Medulla oblongata (tissue), 1 donor: ENCODE data around the gene MBD3L1.

Experiments
- DNase-seq: peaks from one replicate; pipeline ENCODE4 v3.0.0-alpha.2; 2015; ENCODE audit errors: extremely low spot score

MBD3L1 gene

DNA sequence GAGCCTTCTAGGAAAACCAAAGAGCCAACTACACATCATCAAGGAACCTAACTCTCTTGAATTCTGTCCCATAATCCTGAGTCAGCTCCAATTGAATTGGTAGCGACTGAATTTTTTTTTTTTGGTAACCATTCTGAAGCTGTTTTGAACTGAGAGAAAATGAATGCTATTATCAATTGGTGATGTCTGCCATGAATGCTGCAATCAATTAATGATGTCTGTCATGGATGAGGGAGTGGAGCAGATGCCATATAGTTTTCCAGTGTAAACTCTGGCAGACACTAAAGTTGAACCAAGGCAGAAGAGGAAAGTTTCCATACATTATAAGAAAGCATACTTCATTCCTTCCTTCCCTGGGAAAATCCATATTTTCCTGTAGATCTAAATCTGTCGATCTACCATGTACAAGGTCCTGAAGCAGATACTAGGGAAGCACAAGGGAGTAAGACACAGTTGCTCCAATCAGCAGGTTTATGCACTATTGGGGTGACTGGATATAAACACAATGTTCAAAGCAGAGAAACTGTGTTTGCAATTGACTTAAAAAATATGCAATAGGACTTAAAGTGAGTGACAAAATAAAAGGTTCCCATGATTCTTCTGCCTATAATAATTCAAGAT, 48.8 kb downstream of the MBD3L1 start:
- no peak for DNase-seq

DNA sequence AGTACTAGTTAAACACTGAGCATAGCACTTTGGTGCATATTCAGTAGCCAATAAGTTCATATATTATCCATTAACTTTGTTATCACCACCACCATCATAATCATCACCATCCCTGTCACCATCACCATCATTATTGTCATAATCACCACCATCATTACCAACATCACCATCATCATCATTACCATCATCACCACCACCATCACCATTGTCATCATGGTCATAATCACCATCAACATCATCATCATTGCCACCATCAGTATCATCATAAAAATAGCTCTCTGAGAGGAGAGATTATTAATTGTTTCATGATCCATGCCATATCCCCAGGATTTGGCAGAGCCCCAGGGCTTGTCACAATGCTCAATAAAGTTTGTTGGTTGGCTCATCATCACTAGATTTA, 49.3 kb downstream of the MBD3L1 start:
- no peak for DNase-seq

DNA sequence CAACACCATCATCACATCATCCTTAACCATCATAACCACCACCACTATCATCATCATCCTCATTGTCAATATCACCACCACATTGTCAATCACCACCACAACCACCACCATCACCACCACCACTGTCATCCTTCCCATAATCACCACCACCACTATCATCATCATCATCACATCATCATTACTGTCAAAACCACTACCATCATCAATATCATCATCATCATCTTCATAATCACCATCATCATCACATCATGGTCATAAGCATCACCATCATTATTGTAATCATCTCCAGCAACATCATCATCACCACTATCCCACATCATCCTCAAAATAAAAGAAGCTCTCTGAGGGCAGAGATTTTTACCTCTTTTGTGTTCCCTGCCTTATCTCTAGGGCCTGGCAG, 52.2 kb downstream of the MBD3L1 start:
- DNase-seq = no peak

- DNase-seq = no peak
Observed at GRCh38 chr19:8887364-8887763, 55.2 kb downstream of the MBD3L1 start.

DNA sequence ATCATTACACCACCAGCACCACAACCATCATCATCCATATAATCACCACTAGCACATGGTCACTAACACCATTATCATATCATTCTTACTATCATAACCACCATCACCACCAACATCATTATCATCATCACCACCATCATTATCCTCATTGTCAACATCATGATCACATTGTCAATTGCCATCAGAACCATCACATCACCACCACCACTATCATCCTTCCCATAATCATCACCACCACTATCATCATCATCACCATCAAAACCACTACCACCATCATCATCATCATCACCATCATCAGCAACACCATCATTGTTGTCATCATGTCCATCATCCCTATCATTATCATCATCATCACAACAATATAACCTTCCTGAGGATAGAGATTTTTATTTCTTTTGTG, 58.1 kb downstream of the MBD3L1 start:
- no peak for DNase-seq
